Activated CD4-positive, alpha-beta T cell treated with anti-CD3 and anti-CD28 coated beads, Interleukin-10, Interleukin-2, amounts not matched to agents 100 ng/mL and 50 ng/mL, durations not matched to agents 16 hours and 8 hours (primary cell): ENCODE measurements around the gene LRRC71.

Experiments used
- DNase-seq: peaks from one replicate; pipeline ENCODE4 v3.0.0-alpha.2; 2020

LRRC71 gene

DNA sequence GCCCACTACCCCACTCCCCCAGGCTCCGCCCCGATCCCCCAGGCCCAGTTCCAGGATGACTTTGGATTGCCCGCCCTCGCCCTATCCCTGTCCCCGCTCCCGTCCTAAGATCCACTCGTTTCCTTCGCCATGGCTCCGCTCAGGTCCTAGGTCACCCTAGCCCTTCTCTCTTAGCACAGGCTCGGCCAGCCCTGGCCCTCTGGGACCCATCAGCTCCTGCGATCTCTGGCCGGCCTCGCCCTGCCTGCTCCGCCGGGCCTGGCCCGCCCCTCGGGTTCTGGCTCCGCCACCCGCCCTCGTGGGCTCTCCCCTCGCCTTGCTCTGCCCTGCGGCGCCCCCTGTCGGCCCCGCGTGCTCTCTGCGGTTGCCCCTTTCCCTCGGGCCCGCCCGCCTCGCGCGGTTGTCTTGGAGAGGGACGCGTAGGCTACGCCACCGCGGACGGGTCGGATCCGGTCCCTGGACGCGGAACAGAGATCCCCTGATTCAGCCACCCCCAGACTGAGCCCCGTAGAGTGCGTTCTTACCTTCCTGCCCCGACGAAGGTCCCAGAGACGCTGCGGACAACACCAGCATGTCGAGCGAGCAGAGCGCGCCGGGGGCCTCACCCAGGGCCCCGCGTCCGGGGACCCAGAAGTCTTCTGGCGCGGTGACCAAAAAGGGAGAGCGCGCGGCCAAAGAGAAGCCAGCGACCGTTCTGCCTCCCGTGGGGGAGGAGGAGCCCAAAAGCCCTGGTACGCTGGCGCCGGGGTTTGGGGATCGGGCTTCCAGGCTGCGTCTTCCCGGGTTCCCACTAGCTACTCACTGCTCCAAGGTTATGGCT is at the start of gene LRRC71:
Gene LRRC71 (plus strand): TSS at position 400 of the 820 bp plus-strand sequence. CDS start 172 bp downstream, at position 572.
- DNase-seq, result peak; percentile 75

DNA sequence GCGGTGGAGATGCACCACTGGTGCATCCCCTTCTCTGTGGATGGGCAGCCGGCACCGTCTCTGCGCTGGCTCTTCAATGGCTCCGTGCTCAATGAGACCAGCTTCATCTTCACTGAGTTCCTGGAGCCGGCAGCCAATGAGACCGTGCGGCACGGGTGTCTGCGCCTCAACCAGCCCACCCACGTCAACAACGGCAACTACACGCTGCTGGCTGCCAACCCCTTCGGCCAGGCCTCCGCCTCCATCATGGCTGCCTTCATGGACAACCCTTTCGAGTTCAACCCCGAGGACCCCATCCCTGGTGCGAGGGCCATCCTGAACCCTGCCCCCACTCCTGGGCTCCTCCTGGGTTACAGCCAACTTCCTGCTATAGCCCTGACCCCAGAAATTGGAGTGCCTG is 46.8 kb upstream of the LRRC71 start:
- DNase-seq, result no peak

DNA sequence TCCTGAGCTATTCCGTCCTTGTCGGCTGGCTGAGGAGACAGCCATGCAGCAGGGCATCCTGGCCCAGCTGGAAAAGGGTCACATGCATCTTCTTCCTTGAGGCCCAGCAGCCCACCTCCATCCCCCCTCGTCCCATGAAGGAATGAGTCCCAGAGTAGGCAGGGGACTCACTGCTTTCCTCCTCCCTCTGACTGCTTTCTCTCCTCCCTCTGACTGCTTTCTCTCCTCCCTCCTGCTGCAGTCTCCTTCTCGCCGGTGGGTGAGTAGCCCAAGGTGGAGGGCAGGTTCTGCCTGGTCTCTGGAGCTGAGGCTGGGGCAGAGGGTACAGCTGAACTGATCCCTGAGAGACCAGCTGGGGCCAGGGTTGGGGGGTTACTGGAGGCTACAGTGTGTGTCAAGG is 46.3 kb upstream of the LRRC71 start:
- no peak for DNase-seq

DNA sequence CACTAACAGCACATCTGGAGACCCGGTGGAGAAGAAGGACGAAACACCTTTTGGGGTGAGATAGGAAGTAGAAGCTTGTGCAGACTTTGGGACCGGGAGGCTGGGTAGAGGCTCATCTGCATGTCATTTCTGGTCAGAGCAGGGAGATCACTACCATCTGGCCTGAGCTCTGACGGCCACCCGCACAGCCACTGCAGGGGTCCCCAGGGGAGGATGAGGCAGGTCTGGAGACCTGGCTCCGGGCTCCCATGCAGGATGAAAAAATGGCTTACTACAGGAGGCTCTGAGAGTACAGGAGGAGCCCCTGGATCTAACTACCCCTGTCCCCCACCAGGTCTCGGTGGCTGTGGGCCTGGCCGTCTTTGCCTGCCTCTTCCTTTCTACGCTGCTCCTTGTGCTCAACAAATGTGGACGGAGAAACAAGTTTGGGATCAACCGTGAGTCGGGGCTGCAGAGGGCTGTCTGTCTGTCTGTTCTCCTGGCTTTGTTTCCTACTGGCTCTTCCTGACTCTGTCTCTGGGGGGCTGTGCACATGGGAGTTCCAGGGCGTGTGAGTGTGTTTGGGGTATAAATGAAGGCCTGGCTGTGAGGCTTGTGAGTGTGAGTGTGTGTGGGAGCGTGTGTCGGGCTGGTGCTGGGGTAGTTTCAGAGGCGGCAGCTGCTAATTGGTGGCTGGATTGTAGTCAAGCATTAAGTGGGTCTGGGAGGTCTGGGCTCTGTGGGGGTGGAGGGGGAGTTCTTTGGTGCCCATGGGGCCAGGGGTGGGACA is 45.7 kb upstream of the LRRC71 start:
- DNase-seq, result no peak

DNA sequence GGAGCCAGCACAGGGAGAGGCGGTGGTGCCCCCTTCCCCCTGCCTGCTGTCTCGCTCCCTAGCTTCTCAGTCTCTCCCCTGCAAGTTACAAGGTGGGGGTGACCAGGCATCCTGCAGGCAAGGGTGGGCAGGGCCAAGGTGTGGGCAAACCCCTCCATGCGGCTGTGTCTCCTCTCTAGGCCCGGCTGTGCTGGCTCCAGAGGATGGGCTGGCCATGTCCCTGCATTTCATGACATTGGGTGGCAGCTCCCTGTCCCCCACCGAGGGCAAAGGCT is 45.2 kb upstream of the LRRC71 start:
- DNase-seq, result no peak

DNA sequence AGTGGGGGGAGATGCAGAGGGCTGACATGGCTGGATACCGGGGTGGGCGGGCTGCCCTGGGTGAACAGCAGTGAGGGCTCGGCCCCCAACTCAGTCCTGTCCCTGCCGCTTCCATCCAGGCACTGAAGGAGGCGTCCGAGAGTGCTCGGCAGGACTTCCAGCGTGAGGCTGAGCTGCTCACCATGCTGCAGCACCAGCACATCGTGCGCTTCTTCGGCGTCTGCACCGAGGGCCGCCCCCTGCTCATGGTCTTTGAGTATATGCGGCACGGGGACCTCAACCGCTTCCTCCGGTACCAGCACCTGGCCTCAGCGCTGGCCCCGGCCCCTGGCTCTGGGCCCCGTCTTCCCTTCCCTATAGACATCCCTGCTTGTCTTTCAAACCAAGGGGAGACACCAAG is 44.2 kb upstream of the LRRC71 start:
- no peak for DNase-seq

DNA sequence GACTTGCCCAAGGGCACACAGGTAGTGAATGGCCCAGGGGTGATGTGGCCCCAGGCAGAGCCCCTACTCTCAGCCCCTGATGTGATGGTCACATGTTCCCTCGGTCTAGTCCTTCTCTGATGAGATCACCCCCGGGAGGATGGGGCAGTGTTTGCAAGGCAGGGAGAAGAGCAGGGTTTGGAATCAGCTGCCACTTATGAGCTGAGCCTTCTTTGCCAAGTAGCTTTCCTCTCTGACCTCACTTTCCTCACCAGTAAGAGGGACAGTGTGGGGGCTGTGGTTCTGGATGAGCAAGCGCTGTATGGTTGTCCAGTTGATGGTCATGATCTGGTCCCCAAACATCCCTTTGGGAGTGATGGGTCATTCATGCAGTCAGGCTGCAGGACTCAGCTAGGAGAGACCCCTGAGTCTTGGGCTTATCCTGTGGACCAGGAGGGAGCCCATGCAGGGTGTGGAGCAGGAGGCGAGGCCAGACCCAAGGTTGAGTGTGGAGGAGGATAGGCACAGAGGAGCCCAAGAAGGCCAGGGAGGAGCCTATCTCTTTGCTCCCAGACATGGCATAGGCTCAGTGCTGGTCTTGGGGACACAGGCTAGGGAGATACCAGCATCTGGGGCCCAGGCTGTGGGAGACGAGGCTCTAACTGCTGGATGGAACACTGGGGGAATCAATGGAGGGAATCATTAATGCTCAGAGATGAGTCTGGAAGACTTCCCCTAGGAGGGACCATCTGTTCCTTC is 42.8 kb upstream of the LRRC71 start:
- no peak for DNase-seq

DNA sequence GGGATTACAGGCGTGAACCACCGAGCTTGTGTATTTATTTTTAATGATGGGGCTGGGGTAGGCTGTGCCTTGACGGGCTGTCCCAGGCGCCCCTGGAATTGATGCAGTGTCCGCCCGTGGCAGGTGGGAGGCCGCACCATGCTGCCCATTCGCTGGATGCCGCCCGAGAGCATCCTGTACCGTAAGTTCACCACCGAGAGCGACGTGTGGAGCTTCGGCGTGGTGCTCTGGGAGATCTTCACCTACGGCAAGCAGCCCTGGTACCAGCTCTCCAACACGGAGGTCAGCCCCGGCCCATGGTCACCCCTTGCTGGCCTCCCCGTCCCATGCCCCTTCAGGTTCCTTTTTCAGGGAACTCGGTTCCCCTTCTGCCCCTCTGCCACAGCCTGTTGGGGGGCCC is 40.6 kb upstream of the LRRC71 start:
- DNase-seq, result no peak

DNA sequence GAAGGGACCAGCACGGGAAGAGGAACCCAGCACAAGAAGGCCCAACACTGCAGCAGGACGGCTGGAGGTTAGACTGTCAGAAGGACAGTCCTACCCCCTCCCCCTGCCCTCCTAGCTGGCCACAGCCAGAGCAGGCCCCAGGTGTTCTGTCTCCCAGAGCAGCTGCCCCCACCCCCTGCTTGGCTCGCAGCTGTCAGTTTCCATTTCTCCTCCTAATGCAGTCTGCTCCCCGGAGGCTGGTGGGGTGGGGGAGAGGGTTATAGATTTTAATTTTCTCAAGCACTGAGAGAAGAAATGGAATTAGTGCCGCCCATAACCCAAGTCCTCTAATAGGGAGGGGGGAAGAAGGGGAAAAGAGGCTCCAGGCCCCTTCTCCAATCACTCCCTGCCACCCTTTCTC is 40.0 kb upstream of the LRRC71 start:
- no peak for DNase-seq

DNA sequence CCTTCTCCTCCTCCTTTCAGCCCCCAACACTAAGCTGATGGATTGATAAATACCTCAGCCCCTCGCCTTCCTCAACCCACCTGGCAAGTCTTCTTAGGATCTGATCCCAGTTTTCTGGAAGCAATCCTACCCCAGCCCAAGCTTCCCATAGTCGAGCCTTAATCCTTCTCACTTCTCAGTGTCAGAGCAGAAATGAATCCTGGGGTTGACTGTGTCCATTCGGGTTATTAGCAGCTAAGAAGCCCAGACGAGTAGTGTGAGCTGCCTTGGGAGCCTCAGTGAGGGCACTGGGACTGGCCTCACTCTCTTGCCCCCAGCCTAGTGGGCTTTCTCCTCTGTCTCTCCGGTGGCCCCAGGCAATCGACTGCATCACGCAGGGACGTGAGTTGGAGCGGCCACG is 39.3 kb upstream of the LRRC71 start:
- no peak for DNase-seq

DNA sequence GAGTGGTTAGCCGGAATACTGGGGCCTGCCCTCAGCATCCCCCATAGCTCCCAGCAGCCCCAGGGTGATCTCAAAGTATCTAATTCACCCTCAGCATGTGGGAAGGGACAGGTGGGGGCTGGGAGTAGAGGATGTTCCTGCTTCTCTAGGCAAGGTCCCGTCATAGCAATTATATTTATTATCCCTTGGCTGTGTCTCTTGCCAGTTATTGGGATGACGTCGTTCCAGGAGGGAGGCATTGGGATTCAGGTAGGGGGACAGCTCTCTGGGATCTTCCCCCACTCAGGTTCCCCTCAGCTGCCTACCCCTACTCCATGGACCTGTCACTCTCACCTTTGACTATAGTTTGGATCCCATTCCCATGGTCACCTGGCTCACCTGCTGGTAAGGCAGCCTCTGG is 38.8 kb upstream of the LRRC71 start:
- DNase-seq, result no peak

DNA sequence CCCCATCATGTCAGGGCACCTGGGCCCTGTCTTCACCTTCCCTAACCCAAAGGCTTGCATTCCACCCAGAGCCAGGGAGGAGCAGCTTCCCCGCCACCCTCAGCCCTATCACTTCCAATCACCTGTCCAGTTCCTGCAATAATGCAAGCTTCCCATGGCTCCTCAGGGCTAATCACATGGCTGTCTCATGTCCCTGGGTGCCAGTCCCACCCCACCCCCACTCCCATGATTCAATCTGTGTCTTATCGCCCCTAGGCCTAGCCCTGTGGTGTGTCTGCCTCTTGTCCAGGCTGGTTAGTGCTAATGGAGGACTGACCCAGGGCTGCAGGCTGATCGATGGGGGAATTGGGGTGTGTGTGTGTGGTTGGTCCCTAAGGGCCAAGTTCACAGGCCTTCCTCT is 37.9 kb upstream of the LRRC71 start:
- DNase-seq, result no peak

DNA sequence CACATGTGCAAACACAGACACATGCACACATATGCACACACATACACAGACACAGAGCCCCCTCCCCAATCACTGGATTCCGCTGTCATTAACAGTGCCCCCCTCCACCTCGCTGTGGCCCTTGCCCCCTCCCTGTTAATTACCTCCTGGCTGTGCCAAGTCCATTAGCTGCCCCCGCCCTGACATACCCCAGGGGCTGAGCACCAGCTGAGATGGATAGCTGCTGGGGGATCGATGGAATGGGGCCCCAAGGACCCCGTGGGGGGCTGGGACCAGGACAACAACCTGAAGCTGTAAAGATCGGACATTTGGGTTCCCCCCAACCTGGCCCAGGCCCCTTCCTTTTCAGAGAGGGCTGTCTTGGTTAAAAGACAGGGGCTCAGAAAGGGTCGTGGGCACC is 36.5 kb upstream of the LRRC71 start:
- no peak for DNase-seq

DNA sequence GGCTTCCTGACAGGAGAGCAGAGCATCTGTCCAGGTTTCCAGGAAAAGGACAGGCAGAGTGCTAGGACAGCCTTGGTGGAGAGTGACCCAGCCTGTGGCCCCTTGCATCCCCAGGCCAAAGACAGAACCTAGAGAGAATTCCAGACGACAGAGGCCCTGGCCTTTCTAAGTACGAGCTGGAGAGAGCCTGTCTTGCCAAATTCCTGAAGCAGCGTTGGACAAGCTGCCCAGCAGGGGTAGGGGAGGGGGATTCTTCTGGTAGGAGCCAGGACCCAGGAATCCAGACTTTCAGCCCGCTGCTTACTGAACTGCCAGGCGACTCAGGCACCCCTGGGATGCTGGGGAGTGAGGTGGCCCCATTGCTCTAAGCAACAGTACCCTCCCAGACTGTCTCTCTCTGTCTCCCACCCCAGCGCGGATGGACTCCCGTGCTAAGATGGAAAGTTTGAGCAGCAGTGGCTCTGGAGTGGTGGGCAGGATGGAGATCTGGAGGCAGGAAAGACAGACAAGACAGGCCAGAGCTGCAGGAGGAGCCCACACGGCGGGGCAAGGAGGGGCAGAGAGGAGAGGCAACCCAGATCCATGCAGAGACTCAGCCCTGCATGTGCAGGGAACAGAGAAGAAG is 35.8 kb upstream of the LRRC71 start:
- DNase-seq, result no peak

DNA sequence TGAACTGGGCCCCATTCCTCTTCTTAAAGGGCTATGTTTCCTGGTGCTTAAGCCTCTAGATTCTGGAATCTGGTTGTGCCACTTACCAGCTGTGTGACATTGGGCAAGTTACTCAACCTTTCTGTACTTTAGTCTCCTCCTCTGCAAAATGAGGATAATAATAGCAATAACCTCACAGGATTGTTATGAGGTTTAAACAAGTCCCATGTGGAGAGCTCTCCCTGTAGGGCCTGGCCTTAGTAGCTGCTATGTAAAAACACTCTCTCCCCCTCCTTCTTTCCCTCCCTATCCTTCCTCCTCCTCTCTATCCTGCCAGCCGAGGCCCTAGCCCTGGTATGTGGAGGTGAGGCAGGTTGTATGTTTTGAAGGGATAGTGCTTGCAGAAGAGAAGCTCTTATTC is 35.1 kb upstream of the LRRC71 start:
- no peak for DNase-seq

DNA sequence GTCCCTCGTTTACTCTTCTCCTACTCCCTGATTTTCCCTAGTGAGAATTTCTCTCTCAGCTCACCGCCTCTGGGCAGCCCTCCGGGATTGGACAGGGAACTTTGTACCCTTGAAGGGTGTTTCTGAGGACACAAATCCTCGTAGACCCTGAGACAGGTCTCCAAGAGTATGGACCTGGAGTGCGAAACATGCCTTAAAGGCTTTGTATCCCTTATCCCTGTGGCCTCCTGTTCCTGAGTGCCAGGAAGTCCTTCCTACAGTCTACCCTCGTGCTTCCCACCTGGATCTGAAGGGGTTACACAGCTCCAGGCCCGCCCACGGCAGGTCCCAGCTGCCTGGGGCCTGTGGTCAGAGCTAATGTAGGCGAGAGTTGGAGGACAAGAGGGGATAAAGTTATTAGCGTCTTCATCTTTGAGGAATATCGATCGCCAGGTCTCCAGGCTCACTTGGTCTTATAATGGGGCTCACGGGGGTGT is 34.5 kb upstream of the LRRC71 start:
- no peak for DNase-seq

DNA sequence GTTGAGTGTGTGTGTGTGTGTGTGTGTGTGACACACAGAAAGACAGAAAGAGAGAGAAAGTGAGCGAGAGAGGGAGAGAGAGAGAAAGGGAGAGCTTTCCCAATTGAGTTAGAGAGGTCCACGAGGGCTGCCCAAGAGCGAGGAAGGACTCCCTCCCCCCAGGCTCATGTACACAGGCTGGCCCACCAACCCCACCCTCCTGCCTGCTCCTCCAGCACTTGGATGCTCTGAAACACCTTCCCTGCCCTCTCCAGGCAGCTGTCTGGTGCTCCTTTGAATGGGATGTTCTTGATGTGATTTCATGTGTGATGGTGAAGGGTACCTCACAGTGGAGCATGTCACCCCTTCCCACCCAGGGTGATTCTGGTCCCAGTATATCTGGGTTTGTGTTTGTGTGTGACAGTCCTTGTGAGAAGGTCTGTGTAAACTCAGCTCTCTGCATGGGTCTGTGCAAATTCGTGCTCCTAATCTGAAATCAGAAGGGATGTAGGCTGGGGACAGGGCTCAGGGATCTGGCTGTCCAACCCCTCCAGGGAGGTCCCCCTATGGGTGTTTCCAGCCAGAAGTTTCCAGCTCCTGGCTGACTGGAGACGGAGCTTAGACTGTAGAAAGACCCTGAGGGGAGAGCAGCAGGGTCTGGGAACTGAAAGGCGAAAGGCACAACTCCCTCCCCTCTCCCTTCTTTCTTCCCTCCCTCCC is 33.7 kb upstream of the LRRC71 start:
- no peak for DNase-seq

DNA sequence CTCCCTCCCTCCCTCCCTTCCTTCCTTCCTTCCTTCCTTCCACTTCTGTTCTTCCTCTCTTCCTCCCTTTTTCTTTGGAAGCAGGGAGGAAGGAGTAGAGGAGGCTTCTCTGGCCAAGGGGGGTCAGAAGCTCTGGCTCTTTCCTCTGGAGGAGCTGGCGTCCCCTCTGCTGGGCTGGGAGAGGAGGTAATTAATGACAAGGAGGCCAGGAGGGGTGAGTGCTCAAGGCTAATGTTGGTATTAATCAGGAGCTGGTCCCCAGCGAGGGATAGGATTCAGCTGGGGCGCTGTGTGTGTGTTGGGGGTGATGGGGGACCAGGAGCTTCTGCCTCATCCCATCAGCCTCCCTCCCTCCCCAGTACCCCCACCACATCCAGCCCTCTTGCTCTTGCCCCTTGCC is 33.1 kb upstream of the LRRC71 start:
- no peak for DNase-seq

DNA sequence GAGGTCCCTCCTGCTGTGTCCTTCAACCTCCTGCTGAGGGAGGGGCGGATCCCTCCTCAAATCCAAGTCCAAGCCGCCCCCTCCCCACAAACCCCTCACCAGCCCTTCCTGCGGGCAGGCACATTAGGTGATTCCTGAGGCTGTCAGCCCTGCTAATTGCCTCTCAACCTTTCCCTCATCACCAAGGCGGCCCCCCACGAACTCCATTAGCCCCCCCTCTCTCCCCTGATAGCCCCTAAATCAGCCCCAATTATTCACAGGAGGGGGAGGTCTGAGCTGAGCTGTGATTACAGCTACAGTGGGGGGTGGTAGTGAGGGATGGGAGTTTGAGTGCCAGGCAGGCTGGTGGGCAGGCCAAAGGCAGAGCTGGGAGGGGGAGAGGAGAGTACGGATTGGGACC is 32.7 kb upstream of the LRRC71 start:
- DNase-seq, result no peak

DNA sequence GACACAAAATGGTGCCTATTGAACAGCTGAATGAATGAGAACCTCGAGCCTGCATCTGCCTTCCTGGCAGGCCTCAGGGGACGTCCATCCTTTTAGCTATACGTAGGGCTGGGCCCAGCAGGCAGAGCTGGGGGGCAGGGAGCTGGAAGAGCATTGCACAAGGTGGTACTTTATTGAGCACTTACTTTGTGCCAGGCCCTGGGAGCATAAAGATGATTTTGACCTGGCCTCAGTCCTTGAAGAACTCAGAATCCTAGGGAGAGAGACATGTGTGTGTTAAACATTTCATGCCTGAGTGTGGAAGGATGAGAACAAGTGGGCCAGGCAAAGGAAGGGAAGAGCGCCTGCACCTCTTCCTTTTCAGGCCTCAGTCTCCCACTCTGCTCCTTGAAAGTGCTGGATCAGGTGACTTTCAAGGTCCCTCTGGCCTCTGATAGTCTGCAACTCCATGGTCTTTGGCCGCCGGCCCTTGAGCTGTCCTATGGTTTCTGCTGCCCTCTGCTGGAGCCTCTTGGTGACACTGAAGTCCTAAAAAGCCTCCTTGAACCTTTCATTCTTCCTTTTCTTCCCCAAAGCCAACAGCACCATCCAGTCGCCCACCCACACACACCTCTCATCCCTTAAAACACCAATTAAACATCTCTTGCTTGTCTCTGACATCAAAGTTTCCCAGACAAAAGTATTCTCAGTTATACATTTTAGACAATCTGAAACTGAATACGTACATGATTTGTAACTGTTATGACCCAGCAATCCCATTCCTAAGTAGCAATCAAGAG is 30.4 kb upstream of the LRRC71 start:
- peak; percentile 60 for DNase-seq

DNA sequence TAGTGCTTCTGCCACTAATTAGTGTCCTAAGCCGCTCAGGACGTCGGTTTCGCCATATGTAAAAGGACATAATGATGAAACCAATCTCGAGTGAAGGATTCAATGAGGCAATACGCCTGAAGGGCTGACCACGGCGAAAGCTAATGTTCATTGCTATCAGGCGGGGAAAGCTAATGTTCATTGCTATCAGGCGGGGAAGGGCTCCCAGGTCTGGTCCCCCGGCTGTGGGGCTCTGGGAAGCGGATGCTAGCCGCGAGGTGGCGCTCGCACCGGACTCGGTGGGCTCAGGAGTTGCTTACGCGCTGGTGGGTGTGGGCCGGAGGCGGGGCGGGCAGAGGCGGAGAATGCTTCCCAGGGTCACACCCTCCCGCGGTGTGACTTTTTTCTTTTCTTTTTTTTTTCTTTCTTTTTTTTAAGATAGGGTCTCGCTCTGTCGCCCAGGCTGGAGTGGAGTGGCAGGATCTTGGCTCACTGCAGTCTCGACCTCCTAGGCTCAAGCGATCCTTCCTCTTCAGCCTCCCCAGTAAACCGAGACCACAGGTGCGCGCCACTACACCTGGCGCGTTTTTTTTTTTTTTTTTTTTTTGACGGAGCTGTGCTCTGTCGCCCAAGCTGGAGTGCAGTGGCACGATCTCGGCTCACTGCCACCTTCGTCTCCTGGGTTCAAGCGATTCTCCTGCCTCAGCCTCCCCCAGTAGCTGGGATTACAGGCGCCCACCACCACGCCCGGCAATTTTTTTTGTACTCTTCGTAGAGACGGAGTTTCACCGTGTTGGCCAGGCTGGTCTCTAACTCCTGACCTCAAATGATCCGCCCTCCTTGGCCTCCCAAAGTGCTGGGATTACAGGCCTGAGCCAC is 28.0 kb upstream of the LRRC71 start:
- peak; percentile 90 for DNase-seq
